ENCODE measurements around the gene GHRH.

GRCh38 chr20:37233548-37234253 lies 27.9 kb downstream of the GHRH start:
- TF ChIP-seq CTCF (IDR thresholded peaks at IDR 0.05) (no peak), POLR2A (IDR thresholded peaks at IDR 0.05; ENCODE audit: low read depth) (no peak), POLR2AphosphoS5 (IDR thresholded peaks at IDR 0.05) (no peak), EP300 (IDR thresholded peaks at IDR 0.05) (no peak)

All from esophagus muscularis mucosa (tissue), 4 donors.